HepG2 (cell line): ENCODE data around the gene WDCP. TPM values are rescaled to one million over a fixed set of nuclear protein-coding genes. Genes with fewer than 3 reads are reported as not detected.
A peak's percentile ranks its signal among the peaks of the same experiment; 100 is the strongest.

ENCODE experiments used
- CHD2 ChIP-seq: IDR thresholded peaks from 2 replicates; pipeline ENCODE4 v1.6.1; 2011; ENCODE audit warnings: low read depth, low read length, improper control_type of control experiment
- DMTF1 ChIP-seq: sonication (generic); formaldehyde crosslinking; IDR thresholded peaks from 2 replicates; pipeline ENCODE4 v1.4.0; 2020; ENCODE audit warnings: mild to moderate bottlenecking, missing genetic modification reagents
- HNF1B ChIP-seq: sonication (generic); formaldehyde crosslinking; IDR thresholded peaks from 2 replicates; pipeline ENCODE4 v1.5.1; 2020; ENCODE audit warnings: mild to moderate bottlenecking, moderate library complexity, missing genetic modification reagents
- KMT2A ChIP-seq: sonication (generic); formaldehyde crosslinking; IDR thresholded peaks from 2 replicates; pipeline ENCODE4 v1.4.0; 2020; ENCODE audit warnings: missing genetic modification reagents
- LRRFIP1 ChIP-seq: sonication (generic); formaldehyde crosslinking; conservative IDR thresholded peaks from 2 replicates; pipeline ENCODE4 v1.4.0; 2020; ENCODE audit warnings: missing genetic modification reagents
- PPARG ChIP-seq: conservative IDR thresholded peaks from 2 replicates; pipeline ENCODE4 v1.6.1; 2016; ENCODE audit warnings: missing biosample characterization, missing genetic modification reagents
- RFX3 ChIP-seq: IDR thresholded peaks from 2 replicates; pipeline ENCODE4 v1.6.1; 2016; ENCODE audit warnings: missing biosample characterization, missing genetic modification reagents
- RNF2 ChIP-seq: fragments of 450-650 bp; conservative IDR thresholded peaks from 2 replicates; pipeline ENCODE4 v1.6.1; 2016; ENCODE audit warnings: low read depth
- SPEN ChIP-seq: sonication (generic); formaldehyde crosslinking; IDR thresholded peaks from 2 replicates; pipeline ENCODE4 v1.5.1; 2020; ENCODE audit warnings: low read depth, mild to moderate bottlenecking, missing genetic modification reagents
- SYNCRIP ChIP-seq: fragments of 200-400 bp; formaldehyde crosslinking; IDR thresholded peaks from 2 replicates; pipeline ENCODE4 v1.6.1; 2018; ENCODE audit warnings: mild to moderate bottlenecking, low read depth, low read length; ENCODE audit not compliant: insufficient read depth
- ZNF121 ChIP-seq: sonication (generic); formaldehyde crosslinking; IDR thresholded peaks from 2 replicates; pipeline ENCODE4 v1.5.0; 2020; ENCODE audit warnings: mild to moderate bottlenecking, missing genetic modification reagents
- ZNF407 ChIP-seq: sonication (generic); formaldehyde crosslinking; IDR thresholded peaks from one replicate; pipeline ENCODE4 v1.5.1; 2020; ENCODE audit warnings: mild to moderate bottlenecking, missing genetic modification reagents; ENCODE audit errors: not compliant biosample characterization
- ZNF607 ChIP-seq: sonication (generic); formaldehyde crosslinking; IDR thresholded peaks from 2 replicates; pipeline ENCODE4 v1.5.1; 2020; ENCODE audit warnings: missing genetic modification reagents, mild to moderate bottlenecking, borderline replicate concordance
- polyA plus RNA-seq, 8 experiments: library from polyadenylated mRNA; depleted of rRNA in 3 of 8; stranded (reverse) in 7 of 8; unstranded in 1 of 8; fragments of >200 nt; fragmentation: Illumina TruSeq in 4 of 8; extraction: Trizol in 4 of 8; gene quantifications; 2 replicates each; pipeline versions ENCODE4 v1.2.1 to v1.2.3, GENCODE V29; 2011 to 2016; ENCODE audit warnings: low read depth in 4 of 8, missing spikeins in 1 of 8, mixed read lengths in 1 of 8; ENCODE audit not compliant: insufficient read depth in 1 of 8
- total RNA-seq, 5 experiments: library from RNA; depleted of rRNA; stranded (reverse); fragments of >200 nt; fragmentation: Illumina TruSeq; extraction: Trizol; gene quantifications; 2 replicates each; pipeline ENCODE4 v1.2.3, GENCODE V29; 2016; ENCODE audit warnings: low read depth in 1 of 5

Gene WDCP
- total and polyA plus RNA-seq, 2 of the 13 experiments (the other 11 are each of a cell fraction or from before 2014, with no cell fraction given) = 17.4 to 22.6 TPM

GRCh38 chr2:24075915-24076848 is 29.0 kb upstream of the WDCP start, which contains the start of gene SF3B6 (continued):
- peak; percentile 68 for TF ChIP-seq ZNF407 (CRISPR knock-in tag)
- TF ChIP-seq CHD2 = no peak
- TF ChIP-seq DMTF1 = no peak
- peak; percentile 95 for TF ChIP-seq HNF1B
- TF ChIP-seq PPARG = peak; percentile 85
- no peak for TF ChIP-seq RNF2
- peak; percentile 36; the same call in 1 of the 2 replicates for TF ChIP-seq LRRFIP1 (CRISPR knock-in tag)
- peak; percentile 98; the same call in 1 of the 2 replicates for TF ChIP-seq SPEN (CRISPR knock-in tag)
- TF ChIP-seq SYNCRIP = no peak
- peak; percentile 31; the same call in 1 of the 2 replicates for TF ChIP-seq ZNF607
- TF ChIP-seq RFX3 (CRISPR knock-in tag) = no peak
- TF ChIP-seq ZNF121 (CRISPR knock-in tag) = peak; percentile 66
- TF ChIP-seq KMT2A = peak; percentile 99
